Trophoblast cell (in vitro differentiated cells and primary cell): ENCODE data around the gene FOXK1.
"Not testable (repeated sequence)": the region's sequence is repeated elsewhere in the genome, so short reads cannot be mapped to it uniquely, and the experiment has no call there.

Source experiments
- DNase-seq, 2 donors: peaks; one replicate each; pipeline ENCODE4 v3.0.0-alpha.2; 2016
- H2AFZ ChIP-seq: 2 replicates; pipeline ENCODE4 v1.6.1; 2013; ENCODE audit warnings: low read length, moderate library complexity, mild to moderate bottlenecking; ENCODE audit not compliant: insufficient read depth, poor library complexity
- H2AK5ac ChIP-seq: 2 replicates; pipeline ENCODE4 v1.6.1; 2013; ENCODE audit warnings: mild to moderate bottlenecking, low read length
- H2BK120ac ChIP-seq: 2 replicates; pipeline ENCODE4 v1.6.1; 2013; ENCODE audit warnings: low read length, mild to moderate bottlenecking, moderate library complexity; ENCODE audit not compliant: insufficient read depth, poor library complexity
- H2BK12ac ChIP-seq: 2 replicates; pipeline ENCODE4 v1.6.1; 2013; ENCODE audit warnings: mild to moderate bottlenecking, low read length, moderate library complexity
- H2BK5ac ChIP-seq: 2 replicates; pipeline ENCODE4 v1.6.1; 2013; ENCODE audit warnings: low read length, low read depth, moderate library complexity, mild to moderate bottlenecking; ENCODE audit not compliant: poor library complexity
- H3K14ac ChIP-seq: 2 replicates; pipeline ENCODE4 v1.6.1; 2013; ENCODE audit warnings: mild to moderate bottlenecking, low read length
- H3K18ac ChIP-seq: 2 replicates; pipeline ENCODE4 v1.6.1; 2013; ENCODE audit warnings: mild to moderate bottlenecking, low read length
- H3K23ac ChIP-seq: 2 replicates; pipeline ENCODE4 v1.6.1; 2013; ENCODE audit warnings: low read length
- H3K27ac ChIP-seq: 2 replicates; pipeline ENCODE4 v1.5.1; 2013; ENCODE audit warnings: low read depth, mild to moderate bottlenecking, inconsistent platforms, low read length, moderate library complexity
- H3K27me3 ChIP-seq: 2 replicates; pipeline ENCODE4 v1.6.1; 2013; ENCODE audit warnings: inconsistent platforms, mild to moderate bottlenecking, low read length, moderate library complexity; ENCODE audit not compliant: insufficient read depth
- H3K36me3 ChIP-seq, 2 experiments: 1 replicate in 1 of 2; 2 replicates in 1 of 2; pipeline ENCODE4 v1.6.1; 2013; ENCODE audit warnings: low read length in 2 of 2, mild to moderate bottlenecking in 2 of 2, moderate library complexity in 1 of 2; ENCODE audit not compliant: insufficient read depth in 2 of 2, control insufficient read depth in 1 of 2
- H3K4ac ChIP-seq: 2 replicates; pipeline ENCODE4 v1.6.1; 2013; ENCODE audit warnings: low read depth, mild to moderate bottlenecking, low read length, moderate library complexity
- H3K4me1 ChIP-seq, 2 experiments: 1 replicate in 1 of 2; 2 replicates in 1 of 2; pipeline ENCODE4 v1.6.1; 2013; ENCODE audit warnings: low read length in 2 of 2, mild to moderate bottlenecking in 2 of 2, moderate library complexity in 1 of 2; ENCODE audit not compliant: insufficient read depth in 2 of 2, control insufficient read depth in 1 of 2
- H3K4me2 ChIP-seq: 2 replicates; pipeline ENCODE4 v1.6.1; 2013; ENCODE audit warnings: inconsistent platforms, mild to moderate bottlenecking, low read length, moderate library complexity
- H3K4me3 ChIP-seq: 2 replicates; pipeline ENCODE4 v1.5.1; 2013; ENCODE audit warnings: mild to moderate bottlenecking, low read depth, low read length, inconsistent platforms
- H3K79me1 ChIP-seq: one replicate; pipeline ENCODE4 v1.6.1; 2013; ENCODE audit warnings: low read length
- H3K79me2 ChIP-seq: 2 replicates; pipeline ENCODE4 v1.6.1; 2013; ENCODE audit warnings: low read length, mild to moderate bottlenecking; ENCODE audit not compliant: control insufficient read depth, insufficient read depth, poor library complexity
- H3K9ac ChIP-seq: 2 replicates; pipeline ENCODE4 v1.6.1; 2013; ENCODE audit warnings: mild to moderate bottlenecking, low read length
- H3K9me3 ChIP-seq: 2 replicates; pipeline ENCODE4 v1.6.1; 2013; ENCODE audit warnings: low read depth, mild to moderate bottlenecking, control low read depth, inconsistent platforms, low read length; ENCODE audit not compliant: insufficient read depth
- H4K12ac ChIP-seq: 2 replicates; pipeline ENCODE4 v1.6.1; 2013; ENCODE audit warnings: low read depth, mild to moderate bottlenecking, low read length, moderate library complexity
- H4K8ac ChIP-seq: 2 replicates; pipeline ENCODE4 v1.6.1; 2013; ENCODE audit warnings: low read depth, mild to moderate bottlenecking, low read length, moderate library complexity
- H4K91ac ChIP-seq: one replicate; pipeline ENCODE4 v1.6.1; 2013; ENCODE audit warnings: low read depth, mild to moderate bottlenecking, low read length, moderate library complexity
- WGBS: extraction: QIAGEN DNeasy Blood & Tissue Kit; methylation state at CpG from one replicate; pipeline ENCODE4 v1.1.7; 2013; ENCODE audit warnings: missing lambda C conversion rate; ENCODE audit not compliant: insufficient read length, insufficient coverage; ENCODE audit errors: extremely low coverage; 5-methylcytosine and 5-hydroxymethylcytosine counted together

Gene FOXK1

GRCh38 chr7:4668510-4668847 lies 13.6 kb upstream of the FOXK1 start:
- Histone ChIP-seq H4K8ac (no peak overlapping the region), H3K9me3 (peaks cover 4% of the 10 kb centered on the region), H3K36me3 (no peaks in the 10 kb centered on the region), H3K79me1 (peaks cover 2% of the 10 kb centered on the region), H2BK12ac (peak overlapping the region; percentile 53), H3K18ac (no peak overlapping the region), H4K91ac (peak overlapping the region; percentile 74), H3K79me2 (no peaks in the 10 kb centered on the region), H2AFZ (no peak overlapping the region), H3K27ac (peak overlapping the region; percentile 4), H3K9ac (no peak overlapping the region), H4K12ac (no peak overlapping the region), H3K4me1 (peaks cover 2 to 5% of the 10 kb centered on the region in 2 experiments), H3K27me3 (no peaks in the 10 kb centered on the region), H3K4me3 (no peak overlapping the region), H3K14ac (no peak overlapping the region), H3K23ac (no peak overlapping the region), H3K4me2 (no peak overlapping the region), H2BK120ac (peak overlapping the region; percentile 54), H2AK5ac (no peak overlapping the region), H3K4ac (no peak overlapping the region), H2BK5ac (peak overlapping the region; percentile 35)
- no CpG with 5 or more reads among the region's 3 CpGs for WGBS
- DNase-seq: no peak

- no CpG with 5 or more reads among the region's 4 CpGs for WGBS
- H4K12ac ChIP-seq: no peak overlapping the region
These were observed 11.3 kb upstream of the FOXK1 start for GRCh38 chr7:4670791-4671190.

GRCh38 chr7:4675771-4676367 lies 6.2 kb upstream of the FOXK1 start:
- DNase-seq: no peak
- Histone ChIP-seq H2AK5ac (no peak overlapping the region), H3K79me1 (no peaks in the 10 kb centered on the region), H3K14ac (no peak overlapping the region), H3K4me3 (no peak overlapping the region), H2AFZ (no peak overlapping the region), H3K9ac (no peak overlapping the region), H3K23ac (no peak overlapping the region), H3K4me1 (no peaks in the 10 kb centered on the region), H4K8ac (no peak overlapping the region), H2BK12ac (no peak overlapping the region), H3K4ac (no peak overlapping the region), H4K12ac (no peak overlapping the region), H3K79me2 (no peaks in the 10 kb centered on the region), H3K27ac (no peak overlapping the region), H3K36me3 (no peaks in the 10 kb centered on the region), H3K4me2 (no peak overlapping the region), H3K18ac (no peak overlapping the region), H3K9me3 (peaks cover 4% of the 10 kb centered on the region), H3K27me3 (no peaks in the 10 kb centered on the region), H2BK120ac (no peak overlapping the region), H4K91ac (no peak overlapping the region), H2BK5ac (no peak overlapping the region)
- no CpG with 5 or more reads among the region's 8 CpGs for WGBS

More at GRCh38 chr7:4670791-4671190, 11.3 kb upstream of the FOXK1 start:
- Histone ChIP-seq H3K4me1 (peaks cover 2 to 5% of the 10 kb centered on the region in 2 experiments), H3K4me2 (no peak overlapping the region), H3K9me3 (peaks cover 7% of the 10 kb centered on the region), H3K23ac (no peak overlapping the region), H3K4me3 (no peak overlapping the region), H4K8ac (no peak overlapping the region), H2AK5ac (no peak overlapping the region), H2AFZ (no peak overlapping the region), H2BK120ac (no peak overlapping the region), H3K27ac (no peak overlapping the region), H4K91ac (no peak overlapping the region), H3K4ac (no peak overlapping the region), H2BK12ac (no peak overlapping the region), H3K27me3 (no peaks in the 10 kb centered on the region), H2BK5ac (no peak overlapping the region), H3K79me2 (no peaks in the 10 kb centered on the region), H3K9ac (no peak overlapping the region), H3K79me1 (peaks cover 2% of the 10 kb centered on the region), H3K36me3 (no peaks in the 10 kb centered on the region), H3K14ac (no peak overlapping the region), H3K18ac (no peak overlapping the region)
- DNase-seq: no peak

- not testable (repeated sequence) for H4K12ac ChIP-seq, H2BK12ac ChIP-seq, H4K8ac ChIP-seq, H3K4ac ChIP-seq, H2AK5ac ChIP-seq, DNase-seq, H3K4me2 ChIP-seq, H2AFZ ChIP-seq, H3K79me1 ChIP-seq, H2BK5ac ChIP-seq, H4K91ac ChIP-seq, H3K23ac ChIP-seq, H3K18ac ChIP-seq, H2BK120ac ChIP-seq, H3K79me2 ChIP-seq, H3K27ac ChIP-seq, H3K9ac ChIP-seq, H3K36me3 ChIP-seq, H3K14ac ChIP-seq, H3K9me3 ChIP-seq, H3K4me1 ChIP-seq, H3K27me3 ChIP-seq, H3K4me3 ChIP-seq
- no CpG with 5 or more reads among the region's 11 CpGs for WGBS
These were observed 4.6 kb upstream of the FOXK1 start for GRCh38 chr7:4677518-4677917.
